GM19372 (cell line): Measurements from ENCODE around the gene PPID.
A peak's percentile ranks its signal among the peaks of the same experiment; 100 is the strongest.
"Not testable (repeated sequence)": the region's sequence is repeated elsewhere in the genome, so short reads cannot be mapped to it uniquely, and the experiment has no call there.

Source experiments
- ATAC-seq: cut with Tn5 transposase; IDR thresholded peaks from one replicate; pipeline ENCODE4 v1.9.1; 2021; ENCODE audit warnings: mild to moderate bottlenecking, low read depth, moderate library complexity; ENCODE audit not compliant: unreplicated experiment

Gene PPID

GRCh38 chr4:158670975-158671664 lies 52.1 kb downstream of the PPID start:
- ATAC-seq, result peak; percentile 13

- ATAC-seq, result no peak
These were observed 53.9 kb downstream of the PPID start for GRCh38 chr4:158669310-158669709.

DNA sequence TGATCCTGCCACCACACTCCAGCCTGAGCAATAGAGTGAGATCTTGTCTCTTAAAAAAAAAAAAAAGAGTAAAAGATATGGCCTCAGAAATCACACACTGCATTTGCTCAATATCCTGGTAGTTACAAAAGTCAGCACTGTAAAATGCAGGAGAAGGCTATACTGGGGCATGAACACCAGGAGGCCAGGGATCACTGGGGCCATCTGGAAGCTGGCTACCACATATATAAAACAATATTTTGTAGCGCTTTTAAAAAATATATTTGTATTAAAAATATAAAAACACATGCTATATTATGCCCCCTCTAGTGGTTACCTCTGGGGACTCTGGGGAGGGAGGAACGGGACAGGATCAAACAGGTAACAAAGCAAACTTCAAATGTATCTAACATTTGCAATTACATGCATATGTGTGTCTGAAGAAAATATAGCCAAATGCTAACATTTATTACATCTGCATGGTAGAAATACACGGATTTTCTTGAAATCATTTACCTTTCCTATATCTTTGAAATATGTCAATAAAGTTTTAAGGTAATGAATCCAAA lies 55.5 kb downstream of the PPID start:
- no peak for ATAC-seq

GRCh38 chr4:158666892-158667291 lies 56.3 kb downstream of the PPID start:
- no peak for ATAC-seq

DNA sequence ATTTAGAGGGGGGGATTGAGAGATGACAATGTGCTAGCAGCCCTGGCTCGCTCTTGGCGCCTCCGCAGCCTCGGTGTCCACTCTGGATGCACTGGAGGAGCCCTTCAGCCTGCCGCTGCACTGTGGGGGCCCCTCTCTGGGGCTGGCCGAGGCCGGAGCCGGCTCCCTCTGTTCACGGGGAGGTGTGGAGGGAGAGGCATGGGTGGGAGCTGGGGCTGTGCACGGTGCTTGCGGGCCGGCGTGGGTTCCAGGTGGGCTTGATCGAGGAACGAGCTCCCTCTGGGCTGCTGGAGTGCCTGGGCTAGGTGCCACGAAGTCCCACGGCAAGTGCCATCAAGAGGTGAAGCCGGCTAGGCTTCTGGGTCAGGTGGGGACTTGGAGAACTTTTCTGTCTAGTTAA lies 58.4 kb downstream of the PPID start:
- no peak for ATAC-seq

DNA sequence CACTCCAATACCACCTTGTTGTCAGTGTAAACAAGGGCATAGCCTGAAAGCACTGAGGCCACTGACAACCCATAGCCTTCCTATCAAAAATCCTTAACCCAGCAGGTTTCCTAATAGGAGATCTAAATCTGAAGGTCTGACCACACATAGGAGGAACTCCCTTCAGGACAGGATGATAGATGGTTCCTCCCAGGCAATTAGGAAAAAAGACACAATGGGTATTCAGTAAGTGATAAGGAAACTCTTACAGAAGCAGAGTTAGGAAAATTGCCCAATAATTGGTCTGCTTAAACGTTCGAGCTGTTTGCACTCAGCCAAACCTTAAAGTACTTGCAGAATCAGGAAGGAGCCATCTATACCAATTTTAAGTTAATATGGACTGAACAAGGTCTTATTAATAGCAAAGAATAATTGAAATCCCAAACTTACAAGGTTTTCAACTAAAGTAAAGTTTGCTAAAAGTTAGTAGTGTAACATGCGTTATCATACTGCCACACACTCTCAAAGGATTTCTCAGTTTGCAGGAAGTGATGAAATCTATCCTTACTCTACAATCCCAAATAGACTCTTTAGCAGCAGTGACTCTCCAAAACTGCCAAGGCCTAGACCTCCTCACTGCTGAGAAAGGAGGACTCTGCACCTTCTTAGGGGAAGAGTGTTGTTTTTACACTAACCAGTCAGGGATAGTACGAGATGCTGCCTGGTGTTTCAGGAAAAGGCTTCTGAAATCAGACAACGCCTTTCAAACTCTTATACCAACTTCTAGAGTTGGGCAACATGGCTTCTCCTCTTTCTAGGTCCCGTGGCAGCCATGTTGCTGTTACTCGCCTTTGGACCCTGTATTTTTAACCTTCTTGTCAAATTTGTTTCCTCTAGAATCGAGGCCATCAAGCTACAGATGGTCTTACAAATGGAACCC lies 59.2 kb downstream of the PPID start:
- not testable (repeated sequence) for ATAC-seq

DNA sequence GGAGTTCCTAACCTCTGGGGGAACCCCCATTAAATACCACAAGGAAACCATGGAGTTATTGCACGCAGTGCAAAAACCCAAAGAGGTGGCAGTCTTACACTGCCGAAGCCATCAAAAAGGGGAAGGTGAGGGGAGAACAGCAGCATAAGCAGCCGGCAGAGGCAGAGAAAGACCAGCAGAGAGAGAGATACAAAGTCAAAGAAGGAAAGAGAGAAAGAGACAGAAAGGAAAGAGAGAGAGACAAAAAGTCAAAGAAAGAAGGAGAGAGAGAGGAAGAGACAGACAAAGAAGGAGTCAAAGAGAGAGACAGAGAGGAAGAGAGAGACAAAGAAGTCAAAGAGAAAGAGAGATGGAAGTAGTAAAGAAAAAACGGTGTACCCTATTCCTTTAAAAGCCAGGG lies 59.9 kb downstream of the PPID start:
- not testable (repeated sequence) for ATAC-seq
